K562 (cell line): ENCODE measurements around the gene RNASET2. TPM values are rescaled to one million over a fixed set of nuclear protein-coding genes. Genes with fewer than 3 reads are reported as not detected.

Experiments
- TRIM25 ChIP-seq: fragments of 450-650 bp; IDR thresholded peaks from 2 replicates; pipeline ENCODE4 v1.7.0; 2016; ENCODE audit warnings: borderline replicate concordance
- ZNF316 ChIP-seq: fragments of 450-650 bp; IDR thresholded peaks from 2 replicates; pipeline ENCODE4 v1.6.1; 2016
- microRNA-seq: library from miRNA; unstranded; fragments of <30 nt; microRNA quantifications from one replicate; pipeline ENCODE4, GENCODE V29; 2018; ENCODE audit warnings: borderline microRNAs expressed
- polyA plus RNA-seq, 8 experiments: library from polyadenylated mRNA; depleted of rRNA in 4 of 8; stranded (reverse) in 5 of 8; unstranded in 3 of 8; fragments of >200 nt; fragmentation: Nextera tagmentation in 2 of 8; fragmentation: Illumina TruSeq in 1 of 8; extraction: Ambion mirVana in 2 of 8; extraction: Trizol in 1 of 8; gene quantifications; 2 replicates each; pipeline versions ENCODE4 v1.2.1 to v1.2.3, GENCODE V29; 2011 to 2014; ENCODE audit warnings: inconsistent platforms in 1 of 8, missing spikeins in 1 of 8
- small RNA-seq: library from RNA; depleted of rRNA; stranded (forward); fragments of <200 nt; gene quantifications from one replicate; pipeline ENCODE3, GENCODE V24; 2014
- total RNA-seq, 7 experiments: library from RNA; depleted of rRNA in 6 of 7; stranded (reverse); fragments of >200 nt in 6 of 7; fragmentation: Illumina TruSeq in 2 of 7; extraction: Trizol in 2 of 7; gene quantifications; 2 replicates each; pipeline versions ENCODE4 v1.2.1 to v1.2.3, GENCODE V29; 2011 to 2021; ENCODE audit warnings: low replicate concordance in 1 of 7

The RNASET2 gene
- total and polyA plus RNA-seq, 9 of the 15 experiments (the other 6 are each of a cell fraction or from before 2014, with no cell fraction given): 7.4 to 141 (median 91.3) TPM

- TF ChIP-seq ZNF316 (peak; percentile 79), TRIM25 (no peak)
Measured at GRCh38 chr6:166879594-166879993, 76.8 kb downstream of the RNASET2 start (continued).

Small RNA genes lying within 50 kb of the gene (microRNA-seq; reads per million reads assigned to microRNA genes)
- gene MIR3939: 4.5 reads per million, percentile 44 among the genes with 10 or more reads in this experiment

Small RNA genes lying within 50 kb of the gene (small RNA-seq; reads per million reads assigned to genes)
- 1.2 reads per million, percentile 66 among the genes with 10 or more reads in this experiment for gene MIR3939

Other genes with a start within 250 kb of the RNASET2 start
- gene CEP43, start 42.8 kb upstream of the RNASET2 start, total RNA-seq (2014; rRNA removed): 42.2 and 43.3 TPM in 2 replicates
- gene CEP43, start 42.8 kb upstream of the RNASET2 start, total RNA-seq (2014; rRNA removed; fragmentation: Illumina TruSeq; extraction: Trizol): 53.8 and 57.2 TPM in 2 replicates
- gene CEP43, start 42.8 kb upstream of the RNASET2 start, total RNA-seq (2015; rRNA removed; fragmentation: Illumina TruSeq; extraction: Trizol): 47.8 and 53.8 TPM in 2 replicates
- 31.4 and 36.5 TPM in 2 replicates for gene CEP43, start 42.8 kb upstream of the RNASET2 start, total RNA-seq (2021)
- 47.4 and 55.7 TPM in 2 replicates for gene CEP43, start 42.8 kb upstream of the RNASET2 start, polyA plus RNA-seq (2011; rRNA removed)
- gene CEP43, start 42.8 kb upstream of the RNASET2 start, polyA plus RNA-seq (2014; fragmentation: Illumina TruSeq; extraction: Trizol): 41.0 and 52.1 TPM in 2 replicates
- 10 to 100 TPM; 15.2 to 19.3 TPM for gene CEP43, start 42.8 kb upstream of the RNASET2 start, polyA plus RNA-seq (2014; fragmentation: Nextera tagmentation; extraction: Ambion mirVana)
- gene CEP43, start 42.8 kb upstream of the RNASET2 start, polyA plus RNA-seq (2014; rRNA removed): 47.4 and 52.7 TPM in 2 replicates
- gene CCR6, start 166.5 kb upstream of the RNASET2 start, total RNA-seq (2014; rRNA removed): not detected in 2 replicates
- gene CCR6, start 166.5 kb upstream of the RNASET2 start, total RNA-seq (2014; rRNA removed; fragmentation: Illumina TruSeq; extraction: Trizol): not detected in 2 replicates
- gene CCR6, start 166.5 kb upstream of the RNASET2 start, total RNA-seq (2015; rRNA removed; fragmentation: Illumina TruSeq; extraction: Trizol): not detected in 2 replicates
- not detected in 2 replicates for gene CCR6, start 166.5 kb upstream of the RNASET2 start, total RNA-seq (2021)
- gene CCR6, start 166.5 kb upstream of the RNASET2 start, polyA plus RNA-seq (2011; rRNA removed): not detected in 2 replicates
- gene CCR6, start 166.5 kb upstream of the RNASET2 start, polyA plus RNA-seq (2014; fragmentation: Illumina TruSeq; extraction: Trizol): not detected in 2 replicates
- gene CCR6, start 166.5 kb upstream of the RNASET2 start, polyA plus RNA-seq (2014; fragmentation: Nextera tagmentation; extraction: Ambion mirVana): not detected
- gene CCR6, start 166.5 kb upstream of the RNASET2 start, polyA plus RNA-seq (2014; rRNA removed): not detected in 2 replicates
- not detected in 2 replicates for gene GPR31, start 201.4 kb upstream of the RNASET2 start, total RNA-seq (2014; rRNA removed)
- gene GPR31, start 201.4 kb upstream of the RNASET2 start, total RNA-seq (2014; rRNA removed; fragmentation: Illumina TruSeq; extraction: Trizol): not detected in 2 replicates
- not detected in 2 replicates for gene GPR31, start 201.4 kb upstream of the RNASET2 start, total RNA-seq (2015; rRNA removed; fragmentation: Illumina TruSeq; extraction: Trizol)
- not detected in 2 replicates for gene GPR31, start 201.4 kb upstream of the RNASET2 start, total RNA-seq (2021)
- gene GPR31, start 201.4 kb upstream of the RNASET2 start, polyA plus RNA-seq (2011; rRNA removed): not detected in 2 replicates
- not detected in 2 replicates for gene GPR31, start 201.4 kb upstream of the RNASET2 start, polyA plus RNA-seq (2014; fragmentation: Illumina TruSeq; extraction: Trizol)
- gene GPR31, start 201.4 kb upstream of the RNASET2 start, polyA plus RNA-seq (2014; fragmentation: Nextera tagmentation; extraction: Ambion mirVana): not detected
- not detected in 2 replicates for gene GPR31, start 201.4 kb upstream of the RNASET2 start, polyA plus RNA-seq (2014; rRNA removed)